Liver (tissue), 3 donors: Measurements from ENCODE around the gene TMED3.

Experiments
- GABPA ChIP-seq, 2 donors: IDR thresholded peaks in 1 of 2; conservative IDR thresholded peaks in 1 of 2; 2 replicates each; pipeline ENCODE4 v1.6.1; 2016; ENCODE audit warnings: antibody characterized with exemption in 2 of 2, mild to moderate bottlenecking in 1 of 2, moderate library complexity in 1 of 2
- HNF4A ChIP-seq, 2 donors: conservative IDR thresholded peaks; 2 replicates each; pipeline ENCODE4 v1.6.1; 2016; ENCODE audit warnings: antibody characterized with exemption in 2 of 2, mild to moderate bottlenecking in 2 of 2
- JUND ChIP-seq, 2 donors: IDR thresholded peaks; 2 replicates each; pipeline ENCODE4 v1.6.1; 2016; ENCODE audit warnings: antibody characterized with exemption in 2 of 2
- NR2F2 ChIP-seq: IDR thresholded peaks from 2 replicates; pipeline ENCODE4 v1.6.1; 2016; ENCODE audit warnings: antibody characterized with exemption
- TAF1 ChIP-seq: conservative IDR thresholded peaks from 2 replicates; pipeline ENCODE4 v1.6.1; 2016; ENCODE audit warnings: antibody characterized with exemption, mild to moderate bottlenecking
- YY1 ChIP-seq: IDR thresholded peaks from 2 replicates; pipeline ENCODE4 v1.6.1; 2016; ENCODE audit warnings: antibody characterized with exemption, mild to moderate bottlenecking
- TF ChIP-seq, protein P1 (sequence below): fragments of 150-350 bp; IDR thresholded peaks from 2 replicates; pipeline ENCODE4 v1.5.1; 2017; ENCODE audit warnings: improper control_type of control experiment, low read depth, low read length; ENCODE audit not compliant: missing input control
- TF ChIP-seq, protein P2 (sequence below): IDR thresholded peaks from 2 replicates; pipeline ENCODE4 v1.6.1; 2016; ENCODE audit warnings: antibody characterized with exemption
- TF ChIP-seq, protein P3 (sequence below): IDR thresholded peaks from 2 replicates; pipeline ENCODE4 v1.6.1; 2016; ENCODE audit warnings: antibody characterized with exemption
- TF ChIP-seq, protein P4 (sequence below): IDR thresholded peaks from 2 replicates; pipeline ENCODE4 v1.6.1; 2016; ENCODE audit warnings: antibody characterized with exemption, mild to moderate bottlenecking
- donor health status: healthy.
- donor health status: healthy.

DNA sequence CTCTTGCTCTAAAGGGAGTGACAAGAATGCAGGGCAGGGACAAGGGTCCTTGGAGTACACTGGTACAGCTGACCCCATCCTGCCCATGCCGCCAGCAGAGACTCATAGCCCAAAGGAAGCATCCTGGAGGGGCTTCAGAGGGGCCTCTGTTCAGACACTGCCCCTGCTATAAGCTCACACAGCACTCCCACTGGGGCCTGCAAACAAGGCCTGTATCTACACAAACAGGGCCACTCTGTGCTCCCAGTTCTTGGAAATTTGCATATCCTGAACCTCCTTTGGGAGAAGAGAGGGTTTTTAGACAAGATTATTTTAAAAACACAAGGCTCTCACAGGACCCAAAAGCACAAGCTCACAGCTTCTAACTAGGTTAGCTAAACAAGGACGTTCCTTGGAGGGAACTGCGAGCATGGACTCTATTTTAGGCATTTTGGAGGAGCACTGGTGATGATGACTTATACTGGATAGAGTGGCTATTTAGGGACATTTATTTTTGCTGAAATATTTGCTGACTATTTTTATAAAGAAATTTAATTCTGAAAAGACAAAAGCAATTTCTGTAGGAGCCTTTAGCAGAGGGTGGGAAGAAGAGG is 44.8 kb upstream of the TMED3 start:
- TF ChIP-seq, protein P1, sequence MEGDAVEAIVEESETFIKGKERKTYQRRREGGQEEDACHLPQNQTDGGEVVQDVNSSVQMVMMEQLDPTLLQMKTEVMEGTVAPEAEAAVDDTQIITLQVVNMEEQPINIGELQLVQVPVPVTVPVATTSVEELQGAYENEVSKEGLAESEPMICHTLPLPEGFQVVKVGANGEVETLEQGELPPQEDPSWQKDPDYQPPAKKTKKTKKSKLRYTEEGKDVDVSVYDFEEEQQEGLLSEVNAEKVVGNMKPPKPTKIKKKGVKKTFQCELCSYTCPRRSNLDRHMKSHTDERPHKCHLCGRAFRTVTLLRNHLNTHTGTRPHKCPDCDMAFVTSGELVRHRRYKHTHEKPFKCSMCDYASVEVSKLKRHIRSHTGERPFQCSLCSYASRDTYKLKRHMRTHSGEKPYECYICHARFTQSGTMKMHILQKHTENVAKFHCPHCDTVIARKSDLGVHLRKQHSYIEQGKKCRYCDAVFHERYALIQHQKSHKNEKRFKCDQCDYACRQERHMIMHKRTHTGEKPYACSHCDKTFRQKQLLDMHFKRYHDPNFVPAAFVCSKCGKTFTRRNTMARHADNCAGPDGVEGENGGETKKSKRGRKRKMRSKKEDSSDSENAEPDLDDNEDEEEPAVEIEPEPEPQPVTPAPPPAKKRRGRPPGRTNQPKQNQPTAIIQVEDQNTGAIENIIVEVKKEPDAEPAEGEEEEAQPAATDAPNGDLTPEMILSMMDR: no peak
- TF ChIP-seq, protein P2, sequence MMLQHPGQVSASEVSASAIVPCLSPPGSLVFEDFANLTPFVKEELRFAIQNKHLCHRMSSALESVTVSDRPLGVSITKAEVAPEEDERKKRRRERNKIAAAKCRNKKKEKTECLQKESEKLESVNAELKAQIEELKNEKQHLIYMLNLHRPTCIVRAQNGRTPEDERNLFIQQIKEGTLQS: no peak
- no peak for TF ChIP-seq GABPA (IDR thresholded peaks at IDR 0.05 in 1 of 2, conservative IDR thresholded peaks at IDR 0.05 in 1 of 2)
- no peak for TF ChIP-seq TAF1
- TF ChIP-seq NR2F2: no peak
- TF ChIP-seq YY1: no peak
- TF ChIP-seq, protein P3, sequence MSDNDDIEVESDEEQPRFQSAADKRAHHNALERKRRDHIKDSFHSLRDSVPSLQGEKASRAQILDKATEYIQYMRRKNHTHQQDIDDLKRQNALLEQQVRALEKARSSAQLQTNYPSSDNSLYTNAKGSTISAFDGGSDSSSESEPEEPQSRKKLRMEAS: no peak
- TF ChIP-seq, protein P4, sequence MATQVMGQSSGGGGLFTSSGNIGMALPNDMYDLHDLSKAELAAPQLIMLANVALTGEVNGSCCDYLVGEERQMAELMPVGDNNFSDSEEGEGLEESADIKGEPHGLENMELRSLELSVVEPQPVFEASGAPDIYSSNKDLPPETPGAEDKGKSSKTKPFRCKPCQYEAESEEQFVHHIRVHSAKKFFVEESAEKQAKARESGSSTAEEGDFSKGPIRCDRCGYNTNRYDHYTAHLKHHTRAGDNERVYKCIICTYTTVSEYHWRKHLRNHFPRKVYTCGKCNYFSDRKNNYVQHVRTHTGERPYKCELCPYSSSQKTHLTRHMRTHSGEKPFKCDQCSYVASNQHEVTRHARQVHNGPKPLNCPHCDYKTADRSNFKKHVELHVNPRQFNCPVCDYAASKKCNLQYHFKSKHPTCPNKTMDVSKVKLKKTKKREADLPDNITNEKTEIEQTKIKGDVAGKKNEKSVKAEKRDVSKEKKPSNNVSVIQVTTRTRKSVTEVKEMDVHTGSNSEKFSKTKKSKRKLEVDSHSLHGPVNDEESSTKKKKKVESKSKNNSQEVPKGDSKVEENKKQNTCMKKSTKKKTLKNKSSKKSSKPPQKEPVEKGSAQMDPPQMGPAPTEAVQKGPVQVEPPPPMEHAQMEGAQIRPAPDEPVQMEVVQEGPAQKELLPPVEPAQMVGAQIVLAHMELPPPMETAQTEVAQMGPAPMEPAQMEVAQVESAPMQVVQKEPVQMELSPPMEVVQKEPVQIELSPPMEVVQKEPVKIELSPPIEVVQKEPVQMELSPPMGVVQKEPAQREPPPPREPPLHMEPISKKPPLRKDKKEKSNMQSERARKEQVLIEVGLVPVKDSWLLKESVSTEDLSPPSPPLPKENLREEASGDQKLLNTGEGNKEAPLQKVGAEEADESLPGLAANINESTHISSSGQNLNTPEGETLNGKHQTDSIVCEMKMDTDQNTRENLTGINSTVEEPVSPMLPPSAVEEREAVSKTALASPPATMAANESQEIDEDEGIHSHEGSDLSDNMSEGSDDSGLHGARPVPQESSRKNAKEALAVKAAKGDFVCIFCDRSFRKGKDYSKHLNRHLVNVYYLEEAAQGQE: no peak
- no peak for TF ChIP-seq JUND (IDR thresholded peaks at IDR 0.05)
- no peak for TF ChIP-seq HNF4A (conservative IDR thresholded peaks at IDR 0.05)
